Prostate gland (tissue), 2 donors: ENCODE results near the gene CSNK1G1.

ENCODE experiments used
- POLR2A ChIP-seq: fragments of 450-650 bp; IDR thresholded peaks from one replicate; pipeline ENCODE4 v1.6.1; 2016; ENCODE audit warnings: antibody characterized with exemption, mild to moderate bottlenecking
- TF ChIP-seq, protein P1 (sequence below), 4 experiments: fragments of 200-600 bp in 2 of 4; fragments of 450-650 bp in 2 of 4; sonication (generic) in 2 of 4; IDR thresholded peaks; 1 replicate in 3 of 4; 2 replicates in 1 of 4; pipeline ENCODE4 v1.5.1; 2016 to 2019; ENCODE audit warnings: antibody characterized with exemption in 4 of 4, mild to moderate bottlenecking in 2 of 4, moderate library complexity in 2 of 4

GRCh38 chr15:64379216-64379960, 23.4 kb upstream of the CSNK1G1 start:
- TF ChIP-seq POLR2A: no peak
- TF ChIP-seq, protein P1, sequence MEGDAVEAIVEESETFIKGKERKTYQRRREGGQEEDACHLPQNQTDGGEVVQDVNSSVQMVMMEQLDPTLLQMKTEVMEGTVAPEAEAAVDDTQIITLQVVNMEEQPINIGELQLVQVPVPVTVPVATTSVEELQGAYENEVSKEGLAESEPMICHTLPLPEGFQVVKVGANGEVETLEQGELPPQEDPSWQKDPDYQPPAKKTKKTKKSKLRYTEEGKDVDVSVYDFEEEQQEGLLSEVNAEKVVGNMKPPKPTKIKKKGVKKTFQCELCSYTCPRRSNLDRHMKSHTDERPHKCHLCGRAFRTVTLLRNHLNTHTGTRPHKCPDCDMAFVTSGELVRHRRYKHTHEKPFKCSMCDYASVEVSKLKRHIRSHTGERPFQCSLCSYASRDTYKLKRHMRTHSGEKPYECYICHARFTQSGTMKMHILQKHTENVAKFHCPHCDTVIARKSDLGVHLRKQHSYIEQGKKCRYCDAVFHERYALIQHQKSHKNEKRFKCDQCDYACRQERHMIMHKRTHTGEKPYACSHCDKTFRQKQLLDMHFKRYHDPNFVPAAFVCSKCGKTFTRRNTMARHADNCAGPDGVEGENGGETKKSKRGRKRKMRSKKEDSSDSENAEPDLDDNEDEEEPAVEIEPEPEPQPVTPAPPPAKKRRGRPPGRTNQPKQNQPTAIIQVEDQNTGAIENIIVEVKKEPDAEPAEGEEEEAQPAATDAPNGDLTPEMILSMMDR (IDR thresholded peaks at IDR 0.05): no peak
